Measurements from ENCODE around the gene NCOR2. TPM values are rescaled to one million over a fixed set of nuclear protein-coding genes. Genes with fewer than 3 reads are reported as not detected.
A peak's percentile ranks its signal among the peaks of the same experiment; 100 is the strongest.

Gene NCOR2
- total and polyA plus RNA-seq, 12 donors, result 46.9 to 200 (median 132) TPM

DNA sequence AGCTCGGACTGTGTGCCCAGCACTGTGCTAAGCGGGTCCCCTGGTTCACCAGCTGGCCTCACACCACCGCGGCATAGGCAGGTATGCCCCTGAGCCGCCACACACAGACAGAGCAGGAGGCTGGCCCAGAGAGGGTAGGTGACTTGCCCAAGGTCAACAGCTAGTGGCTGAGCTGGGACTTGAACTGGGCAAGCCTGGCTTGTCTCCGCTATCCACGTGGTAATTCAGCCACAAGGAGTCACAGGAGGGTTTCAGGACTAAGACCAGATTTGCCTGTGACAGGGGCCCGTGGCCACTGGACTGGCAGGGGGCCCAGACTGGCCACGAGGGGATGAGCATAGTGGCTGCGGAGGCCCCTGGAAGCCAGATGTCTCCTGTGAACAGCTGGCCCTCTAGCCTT lies 47.7 kb downstream of the NCOR2 start:
- TF ChIP-seq, protein P1, sequence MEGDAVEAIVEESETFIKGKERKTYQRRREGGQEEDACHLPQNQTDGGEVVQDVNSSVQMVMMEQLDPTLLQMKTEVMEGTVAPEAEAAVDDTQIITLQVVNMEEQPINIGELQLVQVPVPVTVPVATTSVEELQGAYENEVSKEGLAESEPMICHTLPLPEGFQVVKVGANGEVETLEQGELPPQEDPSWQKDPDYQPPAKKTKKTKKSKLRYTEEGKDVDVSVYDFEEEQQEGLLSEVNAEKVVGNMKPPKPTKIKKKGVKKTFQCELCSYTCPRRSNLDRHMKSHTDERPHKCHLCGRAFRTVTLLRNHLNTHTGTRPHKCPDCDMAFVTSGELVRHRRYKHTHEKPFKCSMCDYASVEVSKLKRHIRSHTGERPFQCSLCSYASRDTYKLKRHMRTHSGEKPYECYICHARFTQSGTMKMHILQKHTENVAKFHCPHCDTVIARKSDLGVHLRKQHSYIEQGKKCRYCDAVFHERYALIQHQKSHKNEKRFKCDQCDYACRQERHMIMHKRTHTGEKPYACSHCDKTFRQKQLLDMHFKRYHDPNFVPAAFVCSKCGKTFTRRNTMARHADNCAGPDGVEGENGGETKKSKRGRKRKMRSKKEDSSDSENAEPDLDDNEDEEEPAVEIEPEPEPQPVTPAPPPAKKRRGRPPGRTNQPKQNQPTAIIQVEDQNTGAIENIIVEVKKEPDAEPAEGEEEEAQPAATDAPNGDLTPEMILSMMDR (IDR thresholded peaks at IDR 0.05), result no peak
- Histone ChIP-seq H3K27ac (peak overlapping the region; percentile 72 to 100 (median 97)), H3K4me1 (peaks cover 36 to 95% (median 85%) of the 10 kb centered on the region in 9 donors), H3K27me3 (no peaks in the 10 kb centered on the region), H3K4me3 (peak overlapping the region in 1 of 10 donors; percentile 6), H3K9me3 (no peaks in the 10 kb centered on the region), H3K36me3 (peaks cover 0 to 27% (median 0%) of the 10 kb centered on the region in 9 donors)
- ATAC-seq (no peak), DNase-seq (no peak)
- intact Hi-C loops (cut with DNase I), result loop anchor here in 9 of 10 donors (2.0 to 10.0 kb wide), 15 partner anchors 33 to 248 kb away; partner anchors contain the start of gene NCOR2 (in 7 of the 9)
- WGBS, 2 donors, result 43 to 62% methylated on average over 10 of the region's 10 CpGs

DNA sequence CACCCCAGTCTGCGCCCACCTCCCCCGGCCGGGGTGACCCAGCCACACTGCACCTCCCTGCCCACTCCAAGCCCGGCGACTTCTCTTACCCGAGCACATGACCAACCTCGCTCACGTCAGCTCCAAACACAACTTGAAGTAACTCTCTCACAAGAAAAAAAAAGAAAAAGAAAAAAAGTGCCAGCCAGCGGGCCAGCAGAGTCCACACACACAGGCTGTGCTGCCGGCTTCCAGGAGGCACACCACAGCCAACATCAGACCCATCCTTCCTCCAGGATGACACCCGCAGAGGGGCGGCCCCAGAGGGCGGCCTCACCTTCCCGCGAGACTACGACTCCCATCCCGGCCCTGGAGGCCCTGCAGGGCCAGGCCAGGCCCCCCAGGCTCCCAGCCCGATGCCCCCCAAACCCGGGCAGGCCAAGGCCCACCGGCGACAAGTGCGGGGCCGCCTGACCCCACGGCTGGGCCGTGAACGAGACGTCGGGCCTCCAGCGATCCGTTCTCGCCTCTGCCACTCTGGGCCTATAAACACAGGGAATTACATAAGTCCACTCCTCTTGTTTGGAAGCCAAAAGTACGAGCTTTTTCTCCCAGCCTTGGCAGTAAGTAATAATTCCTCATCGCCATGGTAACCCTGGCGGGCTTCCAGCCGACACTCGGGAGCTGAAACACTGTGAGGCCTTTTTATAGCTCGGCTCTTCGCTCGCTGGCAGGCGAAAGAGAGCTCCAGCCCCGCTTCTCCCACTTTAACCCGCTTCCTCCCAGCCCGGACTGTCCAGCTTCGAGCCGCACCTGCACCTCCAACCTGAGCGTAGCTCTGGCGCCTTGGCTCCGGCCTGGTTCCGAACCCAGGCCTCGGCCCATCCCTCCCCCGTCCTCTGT lies 49.1 kb downstream of the NCOR2 start:
- H3K4me1 ChIP-seq, result peaks cover 43 to 99% (median 86%) of the 10 kb centered on the region in 9 donors
- no peaks in the 10 kb centered on the region for H3K9me3 ChIP-seq
- intact Hi-C loops (cut with DNase I), result loop anchor here in 8 of 10 donors (2.0 to 10.0 kb wide), 13 partner anchors 34 to 249 kb away; partner anchors contain the start of gene NCOR2 (in 7 of the 8)
- TF ChIP-seq, protein P1 (IDR thresholded peaks at IDR 0.05), result no peak
- peak overlapping the region in 9 of 10 donors; percentile 41 to 68 (median 61) for H3K4me3 ChIP-seq
- peaks cover 0 to 27% (median 0%) of the 10 kb centered on the region in 9 donors for H3K36me3 ChIP-seq
- H3K27ac ChIP-seq, result peak overlapping the region; percentile 82 to 100 (median 97)
- ATAC-seq, result peak; percentile 67 to 86 (median 78)
- no peaks in the 10 kb centered on the region for H3K27me3 ChIP-seq
- DNase-seq, result peak; percentile 98 to 99
- 2 to 3% methylated on average over 51 of the region's 51 CpGs for WGBS, 2 donors

Data from heart right ventricle (tissue), 16 donors.